Astrocyte (in vitro differentiated cells and primary cell): Measurements from ENCODE around the gene CLSTN3. TPM values are rescaled to one million over a fixed set of nuclear protein-coding genes. Genes with fewer than 3 reads are reported as not detected.

Source experiments
- DNase-seq: peaks from one replicate; pipeline ENCODE4 v3.0.0-alpha.2; 2010; ENCODE audit warnings: low read depth
- FAIRE-seq: peaks from 2 replicates; lab custom pipeline; 2011; peaks lifted over from hg19 to GRCh38; lab: Jason Lieb, UNC
- H2AFZ ChIP-seq: 2 replicates; pipeline ENCODE4 v1.6.0; 2012; ENCODE audit warnings: low read depth, low read length, inconsistent platforms
- H3K27ac ChIP-seq: 2 replicates; pipeline ENCODE4 v1.5.1; 2011; ENCODE audit warnings: low read depth, low read length, inconsistent platforms
- H3K27me3 ChIP-seq: 2 replicates; pipeline ENCODE4 v1.6.0; 2011; ENCODE audit warnings: low read length, inconsistent platforms; ENCODE audit not compliant: insufficient read depth
- H3K36me3 ChIP-seq: 2 replicates; pipeline ENCODE4 v1.5.1; 2011; ENCODE audit warnings: low read length, inconsistent platforms; ENCODE audit not compliant: insufficient read depth
- H3K4me1 ChIP-seq: 2 replicates; pipeline ENCODE4 v1.5.1; 2011; ENCODE audit warnings: low read length, inconsistent platforms; ENCODE audit not compliant: insufficient read depth
- H3K4me2 ChIP-seq: 2 replicates; pipeline ENCODE4 v1.6.0; 2012; ENCODE audit warnings: low read length, inconsistent platforms
- H3K4me3 ChIP-seq: 2 replicates; pipeline ENCODE4 v1.5.1; 2011; ENCODE audit warnings: low read depth, mild to moderate bottlenecking, low read length, inconsistent platforms; ENCODE audit not compliant: insufficient read depth
- H3K79me2 ChIP-seq: 2 replicates; pipeline ENCODE4 v1.6.0; 2012; ENCODE audit warnings: mild to moderate bottlenecking, low read length, inconsistent platforms; ENCODE audit not compliant: insufficient read depth
- H3K9ac ChIP-seq: 2 replicates; pipeline ENCODE4 v1.6.0; 2012; ENCODE audit warnings: mild to moderate bottlenecking, low read length, inconsistent platforms
- H3K9me3 ChIP-seq: 2 replicates; pipeline ENCODE4 v1.5.1; 2012; ENCODE audit warnings: low read depth, mild to moderate bottlenecking, low read length, inconsistent platforms; ENCODE audit not compliant: insufficient read depth
- H4K20me1 ChIP-seq: 2 replicates; pipeline ENCODE4 v1.6.0; 2012; ENCODE audit warnings: low read length, inconsistent platforms; ENCODE audit not compliant: insufficient read depth
- H3K27ac Mint-ChIP-seq: one replicate; pipeline ENCODE4 v1.8.0; 2021; ENCODE audit warnings: mild to moderate bottlenecking, mixed read lengths; ENCODE audit not compliant: unreplicated experiment
- H3K27me3 Mint-ChIP-seq: one replicate; pipeline ENCODE4 v1.8.0; 2021; ENCODE audit warnings: low read depth, mixed read lengths; ENCODE audit not compliant: unreplicated experiment
- H3K36me3 Mint-ChIP-seq: one replicate; pipeline ENCODE4 v1.8.0; 2021; ENCODE audit warnings: low read depth, mixed read lengths; ENCODE audit not compliant: unreplicated experiment
- H3K4me1 Mint-ChIP-seq: one replicate; pipeline ENCODE4 v1.8.0; 2021; ENCODE audit warnings: low read depth, mixed read lengths; ENCODE audit not compliant: unreplicated experiment
- H3K4me3 Mint-ChIP-seq: one replicate; pipeline ENCODE4 v1.8.0; 2021; ENCODE audit warnings: mild to moderate bottlenecking, moderate library complexity, mixed read lengths; ENCODE audit not compliant: unreplicated experiment
- H3K9me3 Mint-ChIP-seq: one replicate; pipeline ENCODE4 v1.8.0; 2021; ENCODE audit warnings: mild to moderate bottlenecking, mixed read lengths; ENCODE audit not compliant: unreplicated experiment
- EZH2 ChIP-seq: IDR thresholded peaks from 2 replicates; pipeline ENCODE4 v1.6.1; 2012; ENCODE audit warnings: mild to moderate bottlenecking, low read length, inconsistent platforms; ENCODE audit not compliant: insufficient read depth
- total RNA-seq: library from RNA; stranded (reverse); gene quantifications from 2 replicates; pipeline ENCODE4 v1.2.1, GENCODE V29; 2021
- TF ChIP-seq, protein P1 (sequence below): IDR thresholded peaks from 2 replicates; pipeline ENCODE4 v1.5.1; 2011; ENCODE audit warnings: low read depth, mild to moderate bottlenecking, inconsistent platforms, low read length, moderate library complexity; ENCODE audit not compliant: insufficient read depth

Gene CLSTN3
- total RNA-seq, 1 donor from 2014 or later = 29.6 TPM

GRCh38 chr12:7207866-7208625 is 77.9 kb downstream of the CLSTN3 start:
- H3K79me2 ChIP-seq = no peaks in the 10 kb centered on the region
- H3K4me2 ChIP-seq = no peak overlapping the region
- H3K9me3 Mint-ChIP-seq = peaks cover 15% of the 10 kb centered on the region
- FAIRE-seq (no peak), DNase-seq (no peak)
- H3K27me3 ChIP-seq = no peaks in the 10 kb centered on the region
- H3K27ac ChIP-seq = no peak overlapping the region
- H3K36me3 Mint-ChIP-seq = peaks cover 56% of the 10 kb centered on the region
- peaks cover 37% of the 10 kb centered on the region for H3K36me3 ChIP-seq
- H3K27me3 Mint-ChIP-seq = no peaks in the 10 kb centered on the region
- H3K4me3 Mint-ChIP-seq = no peak overlapping the region
- no peaks in the 10 kb centered on the region for H3K4me1 ChIP-seq
- no peak for TF ChIP-seq EZH2
- TF ChIP-seq, protein P1, sequence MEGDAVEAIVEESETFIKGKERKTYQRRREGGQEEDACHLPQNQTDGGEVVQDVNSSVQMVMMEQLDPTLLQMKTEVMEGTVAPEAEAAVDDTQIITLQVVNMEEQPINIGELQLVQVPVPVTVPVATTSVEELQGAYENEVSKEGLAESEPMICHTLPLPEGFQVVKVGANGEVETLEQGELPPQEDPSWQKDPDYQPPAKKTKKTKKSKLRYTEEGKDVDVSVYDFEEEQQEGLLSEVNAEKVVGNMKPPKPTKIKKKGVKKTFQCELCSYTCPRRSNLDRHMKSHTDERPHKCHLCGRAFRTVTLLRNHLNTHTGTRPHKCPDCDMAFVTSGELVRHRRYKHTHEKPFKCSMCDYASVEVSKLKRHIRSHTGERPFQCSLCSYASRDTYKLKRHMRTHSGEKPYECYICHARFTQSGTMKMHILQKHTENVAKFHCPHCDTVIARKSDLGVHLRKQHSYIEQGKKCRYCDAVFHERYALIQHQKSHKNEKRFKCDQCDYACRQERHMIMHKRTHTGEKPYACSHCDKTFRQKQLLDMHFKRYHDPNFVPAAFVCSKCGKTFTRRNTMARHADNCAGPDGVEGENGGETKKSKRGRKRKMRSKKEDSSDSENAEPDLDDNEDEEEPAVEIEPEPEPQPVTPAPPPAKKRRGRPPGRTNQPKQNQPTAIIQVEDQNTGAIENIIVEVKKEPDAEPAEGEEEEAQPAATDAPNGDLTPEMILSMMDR = no peak
- H3K27ac Mint-ChIP-seq = no peak overlapping the region
- no peak overlapping the region for H2AFZ ChIP-seq
- no peak overlapping the region for H3K4me3 ChIP-seq
- H3K4me1 Mint-ChIP-seq = no peaks in the 10 kb centered on the region
- no peak overlapping the region for H3K9ac ChIP-seq
- peaks cover 3% of the 10 kb centered on the region for H3K9me3 ChIP-seq
- no peaks in the 10 kb centered on the region for H4K20me1 ChIP-seq

Other genes with a start within 250 kb of the CLSTN3 start
- 5.0 and 5.2 TPM in 2 replicates for gene LRRC23, start 225.5 kb upstream of the CLSTN3 start, total RNA-seq
- gene ENO2, start 215.8 kb upstream of the CLSTN3 start, total RNA-seq = 46.4 and 47.7 TPM in 2 replicates
- 94.9 and 97.8 TPM in 2 replicates for gene ATN1, start 202.4 kb upstream of the CLSTN3 start, total RNA-seq
- not detected in 2 replicates for gene RNU7-1, start 186.6 kb upstream of the CLSTN3 start, total RNA-seq
- gene C12orf57, start 186.3 kb upstream of the CLSTN3 start, total RNA-seq = 117 and 123 TPM in 2 replicates
- gene PTPN6, start 179.0 kb upstream of the CLSTN3 start, total RNA-seq = 5.2 and 8.9 TPM in 2 replicates
- 171 and 176 TPM in 2 replicates for gene PHB2, start 159.7 kb upstream of the CLSTN3 start, total RNA-seq
- 38.6 and 39.1 TPM in 2 replicates for gene EMG1, start 159.5 kb upstream of the CLSTN3 start, total RNA-seq
- gene LPCAT3, start 111.9 kb upstream of the CLSTN3 start, total RNA-seq = 26.2 and 27.6 TPM in 2 replicates
- 5.2 and 6.2 TPM in 2 replicates for gene C1S, start 69.7 kb upstream of the CLSTN3 start, total RNA-seq
- 0.86 and 1.6 TPM in 2 replicates for gene C1R, start 37.9 kb upstream of the CLSTN3 start, total RNA-seq
- 11.0 and 12.1 TPM in 2 replicates for gene C1RL, start 21.2 kb upstream of the CLSTN3 start, total RNA-seq
- gene RBP5, start 1.5 kb upstream of the CLSTN3 start, total RNA-seq = not detected in 2 replicates
- 21.5 and 22.5 TPM in 2 replicates for gene PEX5, start 59.3 kb downstream of the CLSTN3 start, total RNA-seq
- gene ACSM4, start 173.7 kb downstream of the CLSTN3 start, total RNA-seq = not detected in 2 replicates